NCI-H345 treated with DMSO at 0.1 percent for 48 hours (cell line): Measurements from ENCODE around the gene SNX1.
"Not testable (repeated sequence)": the region's sequence is repeated elsewhere in the genome, so short reads cannot be mapped to it uniquely, and the experiment has no call there.

Experiments
- DNase-seq: peaks from one replicate; lab custom pipeline; 2025; ENCODE audit not compliant: unreplicated experiment; lab: John Stamatoyannopoulos, UW

The SNX1 gene

DNA sequence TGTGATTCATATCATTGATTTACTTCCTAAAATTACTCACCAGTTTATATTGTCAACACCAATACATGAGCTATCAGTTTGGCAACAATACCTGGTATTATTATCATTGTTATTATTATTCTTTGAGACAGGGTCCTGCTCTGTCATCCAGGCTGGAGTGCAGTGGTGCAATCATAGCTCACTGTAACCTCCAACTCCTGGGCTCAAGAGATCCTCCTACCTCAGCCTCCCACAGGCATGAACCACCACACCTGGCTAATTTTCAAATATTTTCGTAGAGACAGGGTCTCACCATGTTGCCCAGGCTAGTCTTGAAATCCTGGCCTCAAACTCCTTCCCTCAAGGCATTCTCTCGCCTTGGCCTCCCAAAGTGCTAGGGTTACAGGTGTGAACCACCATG is 22.3 kb upstream of the SNX1 start:
- not testable (repeated sequence) for DNase-seq

DNA sequence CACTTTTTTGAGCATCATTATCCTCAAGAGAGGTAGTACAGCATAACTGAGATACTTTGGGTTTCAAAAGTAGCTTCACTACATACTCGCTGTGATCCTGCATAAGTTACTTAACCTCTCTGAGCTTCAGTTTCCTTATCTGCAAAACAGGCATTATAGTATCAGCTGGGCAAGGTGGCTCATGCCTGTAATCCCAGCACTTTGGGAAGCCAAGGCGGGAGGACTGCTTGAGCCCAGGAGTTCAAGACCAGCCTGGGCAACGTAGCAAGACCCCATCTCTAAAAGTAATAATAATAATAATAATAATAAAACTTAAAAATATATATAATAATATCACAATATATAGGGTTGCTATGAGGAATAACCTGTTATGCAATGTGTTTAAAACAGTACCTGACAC is 13.0 kb upstream of the SNX1 start:
- DNase-seq, result no peak

DNA sequence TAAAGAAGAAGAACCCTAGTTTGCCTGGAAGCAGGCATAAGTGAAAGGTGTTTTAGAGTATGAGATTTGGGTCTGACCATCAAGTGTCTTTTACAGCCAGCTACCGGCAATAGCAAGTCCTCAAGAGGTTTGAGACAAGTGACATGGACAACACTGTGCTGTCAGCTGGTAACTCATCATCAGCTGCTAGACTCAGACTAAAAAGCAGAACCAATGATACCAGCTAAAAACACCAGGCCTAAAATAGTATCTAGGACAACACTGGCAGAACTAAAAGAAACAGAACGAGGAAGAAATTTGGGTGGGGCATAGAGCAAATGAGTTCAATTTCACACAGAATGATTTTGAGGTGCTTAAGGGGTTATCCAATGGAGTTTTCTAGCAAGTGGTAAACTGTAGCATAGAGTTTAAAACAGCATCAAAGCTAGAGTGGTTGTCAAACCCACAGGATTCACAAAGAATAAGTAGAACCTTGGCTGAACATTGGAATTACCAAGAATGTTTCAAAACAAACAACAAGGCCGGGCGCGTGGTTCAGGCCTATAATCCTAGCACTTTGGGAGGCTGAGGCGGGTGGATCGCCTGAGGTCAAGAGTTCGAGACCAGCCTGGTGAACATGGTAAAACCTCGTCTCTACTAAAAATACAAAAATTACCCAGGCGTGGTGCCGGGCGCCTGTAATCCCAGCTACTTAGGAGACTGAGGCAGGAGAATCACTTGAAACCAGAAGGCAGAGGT is 6.1 kb upstream of the SNX1 start:
- no peak for DNase-seq

DNA sequence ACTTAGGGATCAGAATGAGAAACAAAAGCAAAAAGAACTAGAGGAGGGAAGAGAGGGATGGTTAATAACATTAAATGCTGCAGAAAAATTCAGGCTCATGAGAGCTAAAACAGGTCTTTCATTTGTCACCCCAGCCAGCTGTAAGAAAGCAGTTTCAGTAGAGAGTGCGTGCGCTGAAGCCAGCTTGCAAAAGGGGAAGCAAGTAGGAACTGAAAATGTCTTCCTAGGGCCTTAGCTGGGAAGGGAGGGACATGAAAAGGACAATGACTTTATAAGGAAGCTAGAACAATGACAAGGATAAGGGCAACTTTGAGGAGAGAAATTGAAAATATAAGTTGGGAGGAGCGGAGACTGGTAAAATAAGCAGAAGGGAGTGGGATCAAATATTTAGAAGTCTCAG is 5.3 kb upstream of the SNX1 start:
- no peak for DNase-seq

GRCh38 chr15:64092075-64092820 is 3.5 kb upstream of the SNX1 start:
- DNase-seq, result no peak

- DNase-seq, result no peak
These were observed 2.7 kb upstream of the SNX1 start for GRCh38 chr15:64092864-64093626.

DNA sequence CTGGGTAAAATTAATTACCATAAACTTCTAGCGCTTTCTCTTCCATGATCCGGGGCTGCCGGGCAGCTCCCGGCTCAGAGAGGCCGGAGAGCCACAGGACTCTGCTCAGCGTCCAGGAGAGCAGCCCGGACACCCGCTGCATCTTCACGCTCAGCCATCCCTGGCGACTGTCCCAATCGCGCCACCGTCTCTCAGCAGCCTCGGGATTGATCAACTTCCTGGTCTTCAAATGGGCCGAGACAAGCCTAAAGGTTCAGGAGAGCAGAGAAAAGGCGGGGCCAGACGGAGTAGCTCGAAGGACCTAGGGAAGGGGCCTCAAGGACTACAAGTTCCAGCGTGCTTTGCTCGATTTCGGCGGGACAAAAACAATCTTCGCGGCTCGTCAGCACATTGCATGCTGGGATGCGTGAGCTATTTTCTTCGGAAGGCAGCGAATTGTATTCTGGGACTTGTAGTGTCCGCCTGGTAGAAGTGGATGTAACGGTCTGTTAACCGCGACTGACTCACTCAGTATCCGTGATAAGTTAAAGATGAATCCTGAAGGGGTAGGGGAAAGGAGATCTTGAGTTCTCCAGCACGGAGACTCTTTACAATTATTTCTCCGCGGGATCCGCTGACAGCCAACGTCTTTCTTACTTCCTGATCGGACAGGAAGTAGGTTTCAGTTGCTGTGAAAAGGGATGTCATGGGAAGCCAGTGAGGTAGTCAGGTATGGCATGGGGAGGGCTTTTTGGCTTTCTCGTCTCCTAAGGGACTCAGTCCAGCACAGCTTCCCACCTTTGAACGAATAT is 2.0 kb upstream of the SNX1 start, which contains the start of gene CIAO2A:
CIAO2A (minus strand) TSS at position 212 of the 791 bp plus-strand sequence; CDS start at position 142, 70 bp downstream.
- peak; percentile 92 for DNase-seq

DNA sequence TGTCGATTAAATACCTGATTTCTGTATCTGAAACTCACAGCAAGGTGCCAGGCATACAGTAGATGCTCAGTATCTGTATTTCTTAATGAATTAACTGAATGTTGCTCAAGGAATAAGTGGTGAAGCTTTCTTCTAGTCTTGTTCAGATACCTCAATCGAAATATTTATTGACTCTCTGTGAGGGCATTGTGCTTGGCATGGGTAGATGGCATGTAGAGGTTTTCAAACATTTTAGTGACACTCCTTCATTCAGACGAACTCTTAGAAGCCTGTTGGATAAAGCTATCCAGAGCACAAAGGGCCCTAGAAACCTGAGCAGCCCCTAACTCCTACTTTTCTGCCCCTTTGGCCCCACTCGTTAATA is 369 bp upstream of the SNX1 start:
- DNase-seq, result no peak

- DNase-seq, result no peak
These were observed 1.0 kb downstream of the SNX1 start for GRCh38 chr15:64096668-64097384.

DNA sequence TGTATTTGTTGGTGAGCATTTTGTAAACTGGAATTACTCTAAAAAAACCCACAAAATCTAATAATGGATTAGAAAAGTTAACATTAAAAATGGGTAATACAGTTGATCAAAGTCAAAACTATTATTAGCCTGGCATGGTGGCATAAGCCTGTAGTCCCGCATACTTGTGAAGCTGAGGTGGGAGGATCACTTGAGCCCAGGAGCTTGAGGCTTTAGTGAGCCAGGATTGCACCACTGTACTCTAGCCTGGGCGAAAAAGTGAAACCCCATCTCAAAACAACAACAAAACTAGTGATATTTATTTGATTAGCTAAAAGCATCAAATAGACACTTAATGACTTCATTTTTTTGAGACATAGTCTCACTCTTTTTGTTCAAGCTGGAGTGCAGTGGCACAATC is 3.6 kb downstream of the SNX1 start:
- DNase-seq, result no peak

GRCh38 chr15:64100958-64101357 is 5.2 kb downstream of the SNX1 start:
- DNase-seq, result no peak

DNA sequence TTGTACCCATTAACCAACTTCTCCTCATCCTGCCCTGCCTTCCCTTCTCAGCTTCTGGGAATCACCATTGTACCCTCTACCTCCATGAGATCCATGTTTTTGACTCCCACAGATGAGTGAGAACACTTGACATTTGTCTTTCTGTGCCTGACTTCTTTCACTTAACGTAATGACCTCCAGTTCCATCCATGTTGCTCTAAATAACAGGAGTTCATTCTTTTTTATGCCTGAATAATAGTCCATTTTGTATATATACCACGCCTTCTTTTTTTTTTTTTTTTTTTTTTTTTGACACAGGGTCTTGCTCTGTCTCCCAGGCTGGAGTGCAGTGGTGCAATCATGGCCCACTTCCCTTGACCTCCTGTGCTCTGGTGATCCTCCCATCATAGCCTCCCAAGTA is 6.7 kb downstream of the SNX1 start:
- DNase-seq, result no peak

GRCh38 chr15:64105113-64105704 is 9.4 kb downstream of the SNX1 start:
- DNase-seq, result no peak

DNA sequence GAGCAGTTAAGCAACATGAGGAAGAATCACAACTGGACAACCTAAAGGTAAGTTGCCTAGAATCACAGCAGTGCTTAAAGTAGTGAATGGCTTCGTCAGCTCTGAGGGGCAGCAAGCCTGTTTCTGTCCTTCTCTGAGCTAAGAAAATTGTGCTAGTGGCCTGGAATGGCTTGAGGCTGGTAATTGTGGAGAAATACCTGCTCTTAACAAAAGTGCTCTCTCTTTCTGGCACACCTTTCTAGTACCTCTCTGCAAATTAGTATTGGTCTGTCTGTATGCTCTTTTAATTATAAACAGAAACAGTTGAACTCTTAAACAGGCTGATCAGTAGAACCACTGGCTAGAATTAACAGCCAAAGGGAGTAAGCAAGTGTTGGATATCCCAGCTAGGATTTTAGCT is 11.6 kb downstream of the SNX1 start:
- no peak for DNase-seq

DNA sequence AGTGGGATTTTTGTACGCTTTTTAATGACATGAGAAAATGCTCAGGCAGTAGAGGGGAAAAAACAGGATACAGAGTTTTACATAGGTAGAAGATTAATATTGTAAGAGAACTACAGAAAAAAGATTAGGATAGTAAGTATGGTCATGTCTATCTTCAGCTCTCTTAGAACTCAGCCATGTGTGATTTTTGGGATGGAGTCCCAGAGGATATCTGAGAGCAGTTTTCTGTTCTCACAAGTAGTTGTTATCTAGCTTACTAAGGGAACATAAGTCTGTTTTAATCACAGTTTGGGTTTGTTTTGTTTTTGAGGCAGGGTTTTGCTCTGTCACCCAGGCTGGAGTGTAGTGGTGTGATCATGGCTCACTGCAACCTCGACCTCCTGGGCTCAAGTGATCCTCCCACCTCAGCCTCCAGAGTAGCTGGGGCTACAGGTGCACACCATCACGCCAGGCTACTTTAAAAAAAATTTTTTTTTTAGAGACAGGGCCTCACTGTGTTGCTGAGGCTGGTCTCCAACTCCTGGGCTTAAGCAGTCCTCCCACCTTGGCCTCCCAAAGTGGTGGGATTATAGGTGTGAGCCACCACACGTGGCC is 14.4 kb downstream of the SNX1 start:
- DNase-seq, result not testable (repeated sequence)

- DNase-seq, result no peak
These were observed 15.3 kb downstream of the SNX1 start for GRCh38 chr15:64110950-64111678.

- DNase-seq, result no peak
These were observed 15.9 kb downstream of the SNX1 start for GRCh38 chr15:64111679-64112050.

GRCh38 chr15:64112073-64112772 is 16.4 kb downstream of the SNX1 start:
- no peak for DNase-seq
